Panc1 (cell line): ENCODE results near the gene C4orf50. TPM values are rescaled to one million over a fixed set of nuclear protein-coding genes. Genes with fewer than 3 reads are reported as not detected.

ENCODE experiments used
- ATAC-seq: fragments of 200-7000 bp; cut with Tn5 transposase; 2 replicates; pipeline ENCODE4 v1.9.1; 2020; ENCODE audit warnings: mild to moderate bottlenecking, moderate library complexity
- BruUV-seq: library from RNA; stranded (reverse); fragments of 400-500 nt; replicated peaks from 2 replicates; lab custom pipeline; 2021; lab: Mats Ljungman, UMichigan
- CTCF ChIA-PET: fragments of 300-600 bp; sonication (Branson Sonifier 250); formaldehyde crosslinking; loops from one replicate; lab custom pipeline; 2022; ENCODE audit warnings: antibody characterized with exemption; lab: Charles Lee
- POLR2A ChIA-PET: fragments of 300-600 bp; sonication (Branson Sonifier 250); formaldehyde crosslinking; loops from one replicate; lab custom pipeline; 2022; ENCODE audit warnings: antibody characterized with exemption; lab: Charles Lee
- DNase-seq: peaks from one replicate; pipeline ENCODE4 v3.0.0-alpha.2; 2010; ENCODE audit warnings: low read depth, low spot score
- H3K27ac ChIP-seq: 2 replicates; pipeline ENCODE4 v1.5.1; 2011; ENCODE audit warnings: mild to moderate bottlenecking, low read length, inconsistent platforms
- H3K27me3 ChIP-seq: fragments of 200-500 bp; sonication (Bioruptor generic); 2 replicates; pipeline ENCODE4 v1.6.0; 2014; ENCODE audit warnings: low read length, inconsistent platforms; ENCODE audit not compliant: control insufficient read depth, insufficient read depth
- H3K36me3 ChIP-seq: fragments of 200-500 bp; sonication (Bioruptor generic); 2 replicates; pipeline ENCODE4 v1.5.1; 2014; ENCODE audit warnings: inconsistent platforms, mild to moderate bottlenecking, low read length, moderate library complexity; ENCODE audit not compliant: control insufficient read depth, insufficient read depth
- H3K4me1 ChIP-seq: 2 replicates; pipeline ENCODE4 v1.5.1; 2011; ENCODE audit warnings: inconsistent platforms, mild to moderate bottlenecking, low read length, moderate library complexity; ENCODE audit not compliant: control insufficient read depth, insufficient read depth
- H3K4me3 ChIP-seq, 2 experiments: 2 replicates each; pipeline ENCODE4 v1.5.1; 2011 to 2012; ENCODE audit warnings: low read depth in 2 of 2, low read length in 2 of 2, mild to moderate bottlenecking in 2 of 2, inconsistent platforms in 1 of 2, moderate library complexity in 1 of 2
- H3K9me3 ChIP-seq: fragments of 200-500 bp; sonication (Bioruptor generic); 2 replicates; pipeline ENCODE4 v1.5.1; 2014; ENCODE audit warnings: low read depth, mild to moderate bottlenecking, inconsistent platforms, low read length, moderate library complexity; ENCODE audit not compliant: control insufficient read depth, insufficient read depth
- CTCF ChIP-seq: fragments of 450-650 bp; IDR thresholded peaks from 2 replicates; pipeline ENCODE4 v1.5.1; 2017; ENCODE audit warnings: mild to moderate bottlenecking
- POLR2AphosphoS5 ChIP-seq: IDR thresholded peaks from 2 replicates; pipeline ENCODE4 v1.6.1; 2012; ENCODE audit warnings: mild to moderate bottlenecking, low read depth, low read length, moderate library complexity
- REST ChIP-seq, 2 experiments: IDR thresholded peaks; 2 replicates each; pipeline ENCODE4 v1.6.1; 2011 to 2012; ENCODE audit warnings: low read depth in 2 of 2, control low read depth in 1 of 2, low read length in 1 of 2, mild to moderate bottlenecking in 1 of 2, moderate library complexity in 1 of 2; ENCODE audit not compliant: insufficient read depth in 1 of 2
- SIN3A ChIP-seq: IDR thresholded peaks from 2 replicates; pipeline ENCODE4 v1.6.1; 2012; ENCODE audit warnings: low read depth, mild to moderate bottlenecking, low read length, moderate library complexity, borderline replicate concordance; ENCODE audit not compliant: insufficient read depth
- TCF7L2 ChIP-seq: IDR thresholded peaks from 2 replicates; pipeline ENCODE4 v1.6.1; 2011; ENCODE audit warnings: mild to moderate bottlenecking, low read depth, low read length, inconsistent platforms
- in situ Hi-C: cut with HindIII; loops from 2 replicates; pipeline ENCODE4 v1.10.0; 2016; ENCODE audit warnings: low sequenced_read_pairs, low pct_unique_long_range_greater_than_20kb
- intact Hi-C: fragments of 100-400 bp; cut with micrococcal nuclease; formaldehyde crosslinking; loops from one replicate; pipeline ENCODE4 v1.10.0; 2022; ENCODE audit not compliant: unreplicated experiment
- total RNA-seq: library from RNA; stranded (reverse); gene quantifications from one replicate; pipeline ENCODE4 v1.2.1, GENCODE V29; 2021; ENCODE audit not compliant: unreplicated experiment

C4orf50 gene
- total RNA-seq, 1 experiment from 2014 or later: under 0.01 TPM

GRCh38 chr4:5940470-5941203, 77.6 kb downstream of the C4orf50 start:
- intact Hi-C loops (no loop called here), in situ Hi-C loops (no loop called here)
- H3K27me3 ChIP-seq: no peaks in the 10 kb centered on the region
- no peaks in the 10 kb centered on the region for H3K36me3 ChIP-seq
- H3K4me1 ChIP-seq: no peaks in the 10 kb centered on the region
- DNase-seq (no peak), ATAC-seq (no peak)
- CTCF ChIA-PET: no interaction called here
- no TSS peak for BruUV-seq
- TF ChIP-seq CTCF (no peak), TCF7L2 (no peak), POLR2AphosphoS5 (no peak), REST (IDR thresholded peaks at IDR 0.05; ENCODE audit: insufficient read depth in 1 of 2, low read depth in 2 of 2, low read length in 1 of 2) (no peak), SIN3A (no peak)
- H3K4me3 ChIP-seq: no peak overlapping the region
- no peaks in the 10 kb centered on the region for H3K9me3 ChIP-seq
- POLR2A ChIA-PET: no interaction called here
- no peak overlapping the region for H3K27ac ChIP-seq

GRCh38 chr4:5933996-5934831, 84.0 kb downstream of the C4orf50 start:
- DNase-seq: no peak
- H3K4me1 ChIP-seq: no peaks in the 10 kb centered on the region
- H3K27me3 ChIP-seq: no peaks in the 10 kb centered on the region; the same call in 1 of the 2 replicates
- ChIA-PET CTCF (no interaction called here), POLR2A (no interaction called here)
- H3K36me3 ChIP-seq: no peaks in the 10 kb centered on the region
- no peaks in the 10 kb centered on the region for H3K9me3 ChIP-seq
- no peak for ATAC-seq
- H3K27ac ChIP-seq: no peak overlapping the region
- BruUV-seq: no TSS peak
- TF ChIP-seq REST (IDR thresholded peaks at IDR 0.05; ENCODE audit: insufficient read depth in 1 of 2, low read depth in 2 of 2, low read length in 1 of 2) (no peak), CTCF (no peak), SIN3A (no peak), POLR2AphosphoS5 (no peak), TCF7L2 (no peak)
- intact Hi-C loops: no loop called here
- in situ Hi-C loops: no loop called here
- H3K4me3 ChIP-seq: no peak overlapping the region
